GM12892 (cell line): ENCODE measurements around the gene COPZ1.

ENCODE experiments used
- POLR2A ChIP-seq: IDR thresholded peaks from 2 replicates; pipeline ENCODE4 v1.6.1; 2011; ENCODE audit warnings: low read depth, low read length, control low read depth
- TAF1 ChIP-seq: IDR thresholded peaks from 2 replicates; pipeline ENCODE4 v1.6.1; 2011; ENCODE audit warnings: low read depth, mild to moderate bottlenecking, control low read depth, low read length, borderline replicate concordance

GRCh38 chr12:54350743-54351142 lies 25.8 kb downstream of the COPZ1 start:
- TF ChIP-seq POLR2A (no peak), TAF1 (no peak)
